ENCODE results near the gene ZNF638. TPM values are rescaled to one million over a fixed set of nuclear protein-coding genes. Genes with fewer than 3 reads are reported as not detected.

Gene ZNF638, protein sequence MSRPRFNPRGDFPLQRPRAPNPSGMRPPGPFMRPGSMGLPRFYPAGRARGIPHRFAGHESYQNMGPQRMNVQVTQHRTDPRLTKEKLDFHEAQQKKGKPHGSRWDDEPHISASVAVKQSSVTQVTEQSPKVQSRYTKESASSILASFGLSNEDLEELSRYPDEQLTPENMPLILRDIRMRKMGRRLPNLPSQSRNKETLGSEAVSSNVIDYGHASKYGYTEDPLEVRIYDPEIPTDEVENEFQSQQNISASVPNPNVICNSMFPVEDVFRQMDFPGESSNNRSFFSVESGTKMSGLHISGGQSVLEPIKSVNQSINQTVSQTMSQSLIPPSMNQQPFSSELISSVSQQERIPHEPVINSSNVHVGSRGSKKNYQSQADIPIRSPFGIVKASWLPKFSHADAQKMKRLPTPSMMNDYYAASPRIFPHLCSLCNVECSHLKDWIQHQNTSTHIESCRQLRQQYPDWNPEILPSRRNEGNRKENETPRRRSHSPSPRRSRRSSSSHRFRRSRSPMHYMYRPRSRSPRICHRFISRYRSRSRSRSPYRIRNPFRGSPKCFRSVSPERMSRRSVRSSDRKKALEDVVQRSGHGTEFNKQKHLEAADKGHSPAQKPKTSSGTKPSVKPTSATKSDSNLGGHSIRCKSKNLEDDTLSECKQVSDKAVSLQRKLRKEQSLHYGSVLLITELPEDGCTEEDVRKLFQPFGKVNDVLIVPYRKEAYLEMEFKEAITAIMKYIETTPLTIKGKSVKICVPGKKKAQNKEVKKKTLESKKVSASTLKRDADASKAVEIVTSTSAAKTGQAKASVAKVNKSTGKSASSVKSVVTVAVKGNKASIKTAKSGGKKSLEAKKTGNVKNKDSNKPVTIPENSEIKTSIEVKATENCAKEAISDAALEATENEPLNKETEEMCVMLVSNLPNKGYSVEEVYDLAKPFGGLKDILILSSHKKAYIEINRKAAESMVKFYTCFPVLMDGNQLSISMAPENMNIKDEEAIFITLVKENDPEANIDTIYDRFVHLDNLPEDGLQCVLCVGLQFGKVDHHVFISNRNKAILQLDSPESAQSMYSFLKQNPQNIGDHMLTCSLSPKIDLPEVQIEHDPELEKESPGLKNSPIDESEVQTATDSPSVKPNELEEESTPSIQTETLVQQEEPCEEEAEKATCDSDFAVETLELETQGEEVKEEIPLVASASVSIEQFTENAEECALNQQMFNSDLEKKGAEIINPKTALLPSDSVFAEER (N-terminal part only)
- 21.3 TPM for polyA plus RNA-seq (2012; ENCODE audit: insufficient read length, low read depth)

DNA sequence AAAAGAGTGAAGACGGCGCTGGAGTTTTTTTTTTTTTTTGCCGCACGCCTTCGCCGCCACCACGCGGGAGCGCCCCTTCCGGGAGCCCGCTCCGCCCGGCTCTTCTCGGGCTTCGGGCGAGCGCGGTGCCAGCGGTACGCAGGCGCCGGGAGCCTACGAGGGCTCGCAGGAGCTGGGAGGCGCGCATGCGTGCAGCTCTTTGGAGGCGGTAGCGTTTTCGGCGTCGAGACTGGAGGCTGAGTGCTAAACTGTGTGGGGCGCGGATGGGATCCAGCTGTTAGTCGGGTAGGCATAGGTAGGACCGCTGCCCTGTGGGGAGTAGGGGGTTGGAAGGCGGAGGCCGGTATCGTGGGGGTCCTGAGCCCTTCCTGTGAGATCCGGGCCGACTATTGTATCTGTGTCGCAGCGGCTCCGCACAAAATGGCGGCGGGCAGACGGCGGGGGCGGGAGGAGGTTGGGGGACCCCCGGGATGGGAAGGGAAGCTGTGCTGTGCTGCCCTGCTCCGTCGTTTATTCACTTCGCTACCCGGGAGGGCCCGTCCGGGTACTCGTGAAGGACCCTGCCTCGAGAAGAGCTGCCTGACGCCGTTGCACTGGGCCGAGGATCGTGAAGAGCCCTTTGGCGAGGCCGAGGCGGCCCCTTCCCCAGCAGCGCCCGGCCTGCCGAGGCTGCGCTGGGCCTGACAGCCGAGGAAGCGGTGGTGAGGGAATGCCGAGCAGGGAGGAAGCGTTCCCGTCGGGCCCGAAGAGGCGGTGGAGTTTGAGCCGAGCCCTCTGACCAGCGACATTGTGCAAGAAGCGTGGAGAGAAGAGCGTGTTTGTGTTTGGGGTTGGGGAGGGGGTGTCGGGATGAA, at the start of gene ZNF638:
Gene ZNF638, plus strand, starts transcription at position 202 of the 854 bp plus-strand sequence. CDS start 17,173 bp downstream, outside the sequence.
- peak; percentile 42 for TF ChIP-seq FOXP2 (optimal IDR thresholded peaks at IDR 0.05; ENCODE audit: borderline replicate concordance, extremely low read depth, extremely low read length, insufficient read depth)
- TF ChIP-seq, protein P1, sequence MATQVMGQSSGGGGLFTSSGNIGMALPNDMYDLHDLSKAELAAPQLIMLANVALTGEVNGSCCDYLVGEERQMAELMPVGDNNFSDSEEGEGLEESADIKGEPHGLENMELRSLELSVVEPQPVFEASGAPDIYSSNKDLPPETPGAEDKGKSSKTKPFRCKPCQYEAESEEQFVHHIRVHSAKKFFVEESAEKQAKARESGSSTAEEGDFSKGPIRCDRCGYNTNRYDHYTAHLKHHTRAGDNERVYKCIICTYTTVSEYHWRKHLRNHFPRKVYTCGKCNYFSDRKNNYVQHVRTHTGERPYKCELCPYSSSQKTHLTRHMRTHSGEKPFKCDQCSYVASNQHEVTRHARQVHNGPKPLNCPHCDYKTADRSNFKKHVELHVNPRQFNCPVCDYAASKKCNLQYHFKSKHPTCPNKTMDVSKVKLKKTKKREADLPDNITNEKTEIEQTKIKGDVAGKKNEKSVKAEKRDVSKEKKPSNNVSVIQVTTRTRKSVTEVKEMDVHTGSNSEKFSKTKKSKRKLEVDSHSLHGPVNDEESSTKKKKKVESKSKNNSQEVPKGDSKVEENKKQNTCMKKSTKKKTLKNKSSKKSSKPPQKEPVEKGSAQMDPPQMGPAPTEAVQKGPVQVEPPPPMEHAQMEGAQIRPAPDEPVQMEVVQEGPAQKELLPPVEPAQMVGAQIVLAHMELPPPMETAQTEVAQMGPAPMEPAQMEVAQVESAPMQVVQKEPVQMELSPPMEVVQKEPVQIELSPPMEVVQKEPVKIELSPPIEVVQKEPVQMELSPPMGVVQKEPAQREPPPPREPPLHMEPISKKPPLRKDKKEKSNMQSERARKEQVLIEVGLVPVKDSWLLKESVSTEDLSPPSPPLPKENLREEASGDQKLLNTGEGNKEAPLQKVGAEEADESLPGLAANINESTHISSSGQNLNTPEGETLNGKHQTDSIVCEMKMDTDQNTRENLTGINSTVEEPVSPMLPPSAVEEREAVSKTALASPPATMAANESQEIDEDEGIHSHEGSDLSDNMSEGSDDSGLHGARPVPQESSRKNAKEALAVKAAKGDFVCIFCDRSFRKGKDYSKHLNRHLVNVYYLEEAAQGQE (IDR thresholded peaks at IDR 0.05; ENCODE audit: insufficient read depth in 1 of 2, low read depth in 2 of 2, low read length in 2 of 2) = no peak
- TF ChIP-seq TAF1 (IDR thresholded peaks at IDR 0.05; ENCODE audit: borderline replicate concordance, insufficient read depth, low read length) = peak; percentile 69; the same call in 1 of the 2 replicates
- no peak for TF ChIP-seq SIN3A (IDR thresholded peaks at IDR 0.05; ENCODE audit: borderline replicate concordance, insufficient read depth, low read length)
- peak; percentile 88; the same call in 1 of the 2 replicates for TF ChIP-seq POLR2AphosphoS5 (IDR thresholded peaks at IDR 0.05; ENCODE audit: low read depth, low read length)

DNA sequence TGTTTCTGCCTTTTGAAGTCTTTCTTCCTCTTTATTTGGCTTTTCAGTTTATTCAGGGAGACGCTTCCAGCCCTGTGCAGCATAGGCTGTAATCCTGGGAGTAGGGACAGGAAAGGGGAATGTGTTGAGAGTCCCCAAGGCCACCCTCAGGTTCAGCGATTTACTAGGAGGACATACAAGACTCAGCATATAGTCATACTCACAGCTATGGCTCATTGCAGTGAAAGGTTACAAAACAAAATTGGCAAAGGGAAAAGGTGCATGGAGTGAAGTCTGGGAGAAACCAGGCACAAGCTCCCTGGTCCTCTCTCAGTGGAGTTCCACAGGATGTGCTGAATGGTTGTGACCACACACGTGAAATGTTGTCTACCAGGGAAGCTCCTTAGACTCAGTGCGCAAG, 49.6 kb upstream of the ZNF638 start:
- TF ChIP-seq TAF1 (IDR thresholded peaks at IDR 0.05; ENCODE audit: borderline replicate concordance, insufficient read depth, low read length) = no peak
- TF ChIP-seq SIN3A (IDR thresholded peaks at IDR 0.05; ENCODE audit: borderline replicate concordance, insufficient read depth, low read length) = no peak
- TF ChIP-seq FOXP2 (optimal IDR thresholded peaks at IDR 0.05; ENCODE audit: borderline replicate concordance, extremely low read depth, extremely low read length, insufficient read depth) = no peak
- no peak for TF ChIP-seq POLR2AphosphoS5 (IDR thresholded peaks at IDR 0.05; ENCODE audit: low read depth, low read length)
- TF ChIP-seq, protein P1 (IDR thresholded peaks at IDR 0.05; ENCODE audit: insufficient read depth in 1 of 2, low read depth in 2 of 2, low read length in 2 of 2) = no peak

DNA sequence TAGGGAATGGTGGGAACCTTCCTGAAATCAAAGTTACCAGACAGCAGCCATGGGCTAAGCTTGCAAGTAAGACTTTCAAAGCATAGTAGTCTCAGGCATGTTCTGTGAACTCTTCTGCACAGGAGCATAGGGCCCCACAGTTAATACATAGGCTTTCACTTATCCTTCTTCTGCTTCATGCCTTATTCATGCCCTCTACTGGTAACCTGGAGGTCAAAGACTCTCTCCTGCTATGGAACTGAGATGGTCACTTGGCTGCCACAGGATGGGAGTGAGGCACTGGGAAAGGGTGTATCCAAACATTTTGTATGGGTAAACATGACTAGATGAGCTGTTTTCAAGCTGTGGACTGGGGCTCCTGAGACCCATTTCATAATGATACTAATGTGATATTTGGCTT, 49.1 kb upstream of the ZNF638 start:
- TF ChIP-seq FOXP2 (optimal IDR thresholded peaks at IDR 0.05; ENCODE audit: borderline replicate concordance, extremely low read depth, extremely low read length, insufficient read depth) = no peak
- TF ChIP-seq TAF1 (IDR thresholded peaks at IDR 0.05; ENCODE audit: borderline replicate concordance, insufficient read depth, low read length) = no peak

DNA sequence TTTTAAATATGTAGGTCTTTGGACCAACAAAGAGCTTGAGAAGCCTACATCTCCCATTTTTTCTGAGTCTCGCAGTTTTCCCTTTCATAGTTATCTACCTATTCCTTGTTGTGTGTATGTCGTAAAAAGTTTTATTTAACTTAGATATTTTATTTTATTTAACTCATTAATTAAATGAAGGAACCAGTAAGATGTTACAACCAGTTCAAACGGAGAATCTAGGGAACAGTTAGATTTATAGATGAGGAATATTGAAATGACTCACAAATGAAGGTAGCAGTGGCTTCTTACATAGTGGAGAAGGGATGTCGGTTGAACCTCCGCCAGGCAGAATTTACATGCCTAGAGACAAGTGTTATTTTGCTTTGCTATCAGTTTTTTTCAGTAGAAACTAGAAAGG, 48.5 kb upstream of the ZNF638 start:
- TF ChIP-seq SIN3A (IDR thresholded peaks at IDR 0.05; ENCODE audit: borderline replicate concordance, insufficient read depth, low read length) (no peak), TAF1 (IDR thresholded peaks at IDR 0.05; ENCODE audit: borderline replicate concordance, insufficient read depth, low read length) (no peak), POLR2AphosphoS5 (IDR thresholded peaks at IDR 0.05; ENCODE audit: low read depth, low read length) (no peak), FOXP2 (optimal IDR thresholded peaks at IDR 0.05; ENCODE audit: borderline replicate concordance, extremely low read depth, extremely low read length, insufficient read depth) (no peak)
- TF ChIP-seq, protein P1 (IDR thresholded peaks at IDR 0.05; ENCODE audit: insufficient read depth in 1 of 2, low read depth in 2 of 2, low read length in 2 of 2) = no peak
